Hepatocyte (in vitro differentiated cells): ENCODE results near the gene TMEM168. TPM values are rescaled to one million over a fixed set of nuclear protein-coding genes. Genes with fewer than 3 reads are reported as not detected.

Source experiments
- DNase-seq: peaks from one replicate; pipeline ENCODE4 v3.0.0-alpha.2; 2016; ENCODE audit warnings: low spot score
- H2AFZ ChIP-seq: fragments of 200-600 bp; sonication (generic); 2 replicates; pipeline ENCODE4 v1.6.0; 2016; ENCODE audit warnings: antibody characterized with exemption, mild to moderate bottlenecking
- H3K27ac ChIP-seq: fragments of 200-600 bp; sonication (generic); 2 replicates; pipeline ENCODE4 v1.5.1; 2016; ENCODE audit warnings: mild to moderate bottlenecking
- H3K27me3 ChIP-seq: fragments of 200-600 bp; sonication (generic); 2 replicates; pipeline ENCODE4 v1.6.1; 2016
- H3K36me3 ChIP-seq: fragments of 200-600 bp; sonication (generic); replicated peaks from 2 replicates; pipeline ENCODE4 v1.5.1; 2016; ENCODE audit warnings: low read depth; ENCODE audit not compliant: insufficient read depth
- H3K4me1 ChIP-seq: fragments of 200-600 bp; sonication (generic); 2 replicates; pipeline ENCODE4 v1.5.1; 2016; ENCODE audit warnings: mild to moderate bottlenecking, moderate library complexity; ENCODE audit not compliant: insufficient read depth
- H3K4me2 ChIP-seq: fragments of 200-600 bp; sonication (generic); 2 replicates; pipeline ENCODE4 v1.6.0; 2016
- H3K4me3 ChIP-seq: fragments of 200-600 bp; sonication (generic); 2 replicates; pipeline ENCODE4 v1.5.1; 2016; ENCODE audit warnings: mild to moderate bottlenecking
- H3K79me2 ChIP-seq: fragments of 200-600 bp; sonication (generic); 2 replicates; pipeline ENCODE4 v1.6.0; 2017; ENCODE audit warnings: mild to moderate bottlenecking
- H3K9me2 ChIP-seq: fragments of 200-600 bp; sonication (generic); replicated peaks from 2 replicates; pipeline ENCODE4 v1.6.0; 2017; ENCODE audit warnings: mild to moderate bottlenecking; ENCODE audit not compliant: insufficient read depth
- H3K9me3 ChIP-seq: fragments of 200-600 bp; sonication (generic); 2 replicates; pipeline ENCODE4 v1.5.1; 2016; ENCODE audit warnings: low read depth, mild to moderate bottlenecking
- H4K20me1 ChIP-seq: fragments of 200-600 bp; sonication (generic); 2 replicates; pipeline ENCODE4 v1.6.0; 2016; ENCODE audit warnings: mild to moderate bottlenecking; ENCODE audit not compliant: insufficient read depth, poor library complexity, severe bottlenecking
- CTCF ChIP-seq: fragments of 200-600 bp; sonication (generic); IDR thresholded peaks from 2 replicates; pipeline ENCODE4 v1.5.1; 2016; ENCODE audit warnings: antibody characterized with exemption, mild to moderate bottlenecking; ENCODE audit not compliant: poor library complexity
- EZH2 ChIP-seq: fragments of 200-600 bp; sonication (generic); IDR thresholded peaks from 2 replicates; pipeline ENCODE4 v1.6.1; 2016; ENCODE audit warnings: antibody characterized with exemption, mild to moderate bottlenecking, borderline replicate concordance
- EZH2phosphoT487 ChIP-seq: fragments of 200-600 bp; sonication (generic); IDR thresholded peaks from one replicate; pipeline ENCODE4 v1.6.1; 2018; ENCODE audit warnings: antibody characterized with exemption, mild to moderate bottlenecking, low read depth, moderate library complexity; ENCODE audit not compliant: unreplicated experiment, severe bottlenecking
- WGBS: methylation state at CpG from one replicate; pipeline ENCODE4 v1.1.6; 2016; ENCODE audit warnings: low lambda C conversion rate; ENCODE audit errors: missing lambda C conversion rate; 5-methylcytosine and 5-hydroxymethylcytosine counted together
- polyA plus RNA-seq: library from polyadenylated mRNA; unstranded; fragments of >200 nt; fragmentation: Nextera tagmentation; extraction: Ambion mirVana; gene quantifications from 2 replicates; pipeline ENCODE4 v1.2.1, GENCODE V29; 2016
- total RNA-seq: library from RNA; depleted of rRNA; stranded (reverse); fragments of >200 nt; gene quantifications from 2 replicates; pipeline ENCODE4 v1.2.3, GENCODE V29; 2014

TMEM168 gene
- total and polyA plus RNA-seq, 2 experiments from 2014 or later = 18.3 to 25.3 TPM

- H3K9me3 ChIP-seq = no peaks in the 10 kb centered on the region
- no peak for TF ChIP-seq EZH2
- TF ChIP-seq EZH2phosphoT487 = no peak
- no peak for TF ChIP-seq CTCF
- H3K27ac ChIP-seq = no peak overlapping the region
- DNase-seq = no peak
- no peaks in the 10 kb centered on the region for H4K20me1 ChIP-seq
- H3K9me2 ChIP-seq = no peaks in the 10 kb centered on the region
- H3K79me2 ChIP-seq = peaks cover 43% of the 10 kb centered on the region
- H2AFZ ChIP-seq = no peak overlapping the region
- no peaks in the 10 kb centered on the region for H3K4me1 ChIP-seq
- no peaks in the 10 kb centered on the region for H3K27me3 ChIP-seq
- H3K4me2 ChIP-seq = no peak overlapping the region
- WGBS = 92% methylated on average over 3 of the region's 3 CpGs
- no peaks in the 10 kb centered on the region for H3K36me3 ChIP-seq
- no peak overlapping the region for H3K4me3 ChIP-seq
These were observed 8.6 kb downstream of the TMEM168 start for GRCh38 chr7:112781558-112781957.

- Histone ChIP-seq H3K4me3 (no peak overlapping the region), H4K20me1 (no peaks in the 10 kb centered on the region), H3K79me2 (peaks cover 39% of the 10 kb centered on the region), H3K27ac (no peak overlapping the region), H3K4me2 (no peak overlapping the region), H3K9me2 (no peaks in the 10 kb centered on the region), H3K4me1 (no peaks in the 10 kb centered on the region), H3K36me3 (no peaks in the 10 kb centered on the region), H3K9me3 (no peaks in the 10 kb centered on the region), H2AFZ (no peak overlapping the region), H3K27me3 (no peaks in the 10 kb centered on the region)
- no peak for DNase-seq
- no peak for TF ChIP-seq CTCF
- TF ChIP-seq EZH2phosphoT487 = no peak
- no peak for TF ChIP-seq EZH2
These were observed 9.1 kb downstream of the TMEM168 start for GRCh38 chr7:112781110-112781509.

GRCh38 chr7:112779667-112780066 is 10.5 kb downstream of the TMEM168 start:
- Histone ChIP-seq H3K4me1 (no peaks in the 10 kb centered on the region), H3K9me2 (no peaks in the 10 kb centered on the region), H3K27me3 (no peaks in the 10 kb centered on the region), H3K4me2 (no peak overlapping the region), H4K20me1 (no peaks in the 10 kb centered on the region), H3K4me3 (no peak overlapping the region), H3K9me3 (no peaks in the 10 kb centered on the region), H3K79me2 (peaks cover 27% of the 10 kb centered on the region), H3K27ac (no peak overlapping the region), H3K36me3 (no peaks in the 10 kb centered on the region), H2AFZ (no peak overlapping the region)
- WGBS = 50% methylated on average over 4 of the region's 4 CpGs
- TF ChIP-seq EZH2phosphoT487 = no peak
- TF ChIP-seq EZH2 = no peak
- no peak for TF ChIP-seq CTCF
- DNase-seq = no peak

GRCh38 chr7:112777406-112777805 is 12.8 kb downstream of the TMEM168 start:
- Histone ChIP-seq H3K27me3 (no peaks in the 10 kb centered on the region), H2AFZ (no peak overlapping the region), H3K4me2 (no peak overlapping the region), H3K4me3 (no peak overlapping the region), H3K9me2 (no peaks in the 10 kb centered on the region), H3K27ac (no peak overlapping the region), H4K20me1 (no peaks in the 10 kb centered on the region), H3K36me3 (no peaks in the 10 kb centered on the region), H3K9me3 (no peaks in the 10 kb centered on the region), H3K4me1 (no peaks in the 10 kb centered on the region), H3K79me2 (peaks cover 11% of the 10 kb centered on the region)
- TF ChIP-seq EZH2 = no peak
- TF ChIP-seq EZH2phosphoT487 = no peak
- TF ChIP-seq CTCF = no peak
- DNase-seq = no peak
